VCaP (cell line): ENCODE data around the gene PLAAT1.

Experiments
- H3K27ac ChIP-seq: fragments of 450-650 bp; 2 replicates; pipeline ENCODE4 v1.5.1; 2017
- CTCF ChIP-seq: fragments of 450-650 bp; conservative IDR thresholded peaks from 2 replicates; pipeline ENCODE4 v1.5.1; 2017; ENCODE audit warnings: mild to moderate bottlenecking, moderate library complexity

Gene PLAAT1

GRCh38 chr3:193236599-193236998, 4.4 kb upstream of the PLAAT1 start:
- H3K27ac ChIP-seq: no peak overlapping the region
- no peak for TF ChIP-seq CTCF

DNA sequence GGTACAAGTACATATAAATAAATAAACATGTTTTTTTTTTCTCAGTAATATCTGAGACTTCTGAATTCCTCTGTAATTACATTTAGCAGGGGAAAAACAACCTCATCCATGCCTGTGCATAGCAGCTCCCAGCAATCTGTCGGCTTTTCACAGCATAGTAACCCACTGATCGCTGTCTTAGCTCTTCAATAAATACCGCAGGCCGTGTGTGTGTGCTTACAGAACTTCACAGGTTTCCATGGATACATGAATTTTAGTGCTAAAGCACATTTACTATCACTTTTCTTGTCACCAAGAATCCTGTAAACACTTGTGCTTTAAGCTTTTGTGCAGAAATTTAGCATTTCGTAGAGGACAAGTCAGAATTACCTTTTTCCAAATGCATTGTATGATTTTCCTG, 4.0 kb upstream of the PLAAT1 start:
- no peak for TF ChIP-seq CTCF
- no peak overlapping the region for H3K27ac ChIP-seq

DNA sequence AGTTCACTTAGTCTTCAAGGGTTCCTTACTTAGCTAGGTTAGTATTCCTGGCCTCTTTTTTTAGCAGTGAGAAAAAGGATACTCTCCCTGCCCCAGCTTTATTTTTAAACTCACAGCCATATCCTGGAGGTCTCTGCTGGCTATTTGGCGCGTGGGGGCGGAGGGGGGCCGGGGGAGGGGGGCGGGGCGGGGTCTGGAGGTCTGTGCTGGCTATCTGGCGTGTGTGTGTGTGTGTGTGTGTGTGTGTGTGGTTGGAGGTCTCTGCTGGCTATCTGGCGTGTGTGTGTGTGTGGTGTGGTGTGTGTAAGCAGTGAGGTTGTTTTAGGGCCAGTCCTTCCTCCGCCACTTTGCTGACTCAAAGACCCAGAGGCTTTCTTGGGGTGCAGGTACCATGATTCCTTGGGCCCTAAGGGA, 579 bp upstream of the PLAAT1 start:
- H3K27ac ChIP-seq: no peak overlapping the region
- TF ChIP-seq CTCF: no peak

- TF ChIP-seq CTCF: no peak
- no peak overlapping the region for H3K27ac ChIP-seq
These were observed 694 bp downstream of the PLAAT1 start for GRCh38 chr3:193241716-193242115.

DNA sequence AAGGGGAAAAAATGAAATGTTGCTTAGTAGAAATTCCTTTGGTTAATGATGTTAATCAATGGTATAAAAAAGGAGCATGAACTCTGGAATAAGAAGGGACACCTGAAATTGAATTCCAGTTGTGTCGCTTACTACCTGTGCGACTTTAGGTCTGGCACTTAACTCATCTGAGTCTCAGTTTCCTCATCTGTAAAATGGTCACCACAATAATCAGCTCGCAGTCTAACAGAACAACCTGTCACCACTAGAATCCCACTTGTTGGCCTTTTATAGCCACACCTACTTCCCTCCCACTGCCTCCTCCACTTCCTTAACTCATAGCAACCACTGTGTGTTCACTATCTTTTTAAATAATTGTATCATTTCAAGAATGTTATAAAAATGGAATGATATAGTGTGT, 2.5 kb downstream of the PLAAT1 start:
- no peak overlapping the region for H3K27ac ChIP-seq
- TF ChIP-seq CTCF: no peak

GRCh38 chr3:193248848-193249468, 7.9 kb downstream of the PLAAT1 start:
- TF ChIP-seq CTCF: no peak
- H3K27ac ChIP-seq: no peak overlapping the region

- TF ChIP-seq CTCF: no peak
- no peak overlapping the region for H3K27ac ChIP-seq
These were observed 9.5 kb downstream of the PLAAT1 start for GRCh38 chr3:193250492-193250891.
